ENCODE measurements around the gene RNU6-9.

The RNU6-9 gene

GRCh38 chr19:899336-900042, 6.2 kb downstream of the RNU6-9 start:
- no peak for DNase-seq

GRCh38 chr19:900043-900301, 6.7 kb downstream of the RNU6-9 start:
- no peak for DNase-seq

DNA sequence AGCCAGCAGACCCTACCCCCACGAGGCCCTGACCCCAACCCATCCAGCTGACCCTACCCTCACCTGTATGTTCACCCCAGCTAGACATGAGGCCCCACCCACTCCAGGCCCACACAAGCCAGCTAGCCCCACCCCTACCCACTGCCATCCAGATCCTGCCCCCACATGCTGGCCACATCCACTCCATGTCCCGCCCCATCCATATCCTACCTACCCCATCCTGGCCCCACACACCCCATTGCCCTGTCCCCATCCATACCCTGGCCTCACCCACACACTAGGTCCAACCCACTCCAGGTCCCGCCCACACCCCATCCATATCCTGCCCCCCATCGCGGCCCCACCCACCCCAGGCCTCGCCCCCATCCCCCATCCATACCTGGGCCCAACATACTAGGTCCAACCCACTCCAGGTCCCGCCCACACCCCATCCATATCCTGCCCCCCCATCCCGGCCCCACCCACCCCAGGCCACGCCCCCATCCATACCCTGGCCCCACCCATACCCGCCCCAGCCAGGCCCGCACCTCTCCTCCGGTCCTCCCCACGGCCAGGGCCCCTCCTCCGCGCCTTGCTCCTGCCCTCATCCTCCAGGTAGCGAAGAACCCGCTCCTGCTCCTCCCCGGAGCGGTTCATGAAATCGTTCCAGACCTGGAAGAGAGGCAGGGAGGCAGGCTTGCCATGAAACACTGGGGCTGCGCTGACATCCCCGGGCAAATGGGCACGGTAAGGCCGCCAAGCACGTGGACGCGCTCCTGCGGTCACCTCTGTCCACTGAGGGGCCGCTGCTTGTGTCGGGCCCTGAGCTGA, 7.2 kb downstream of the RNU6-9 start:
- DNase-seq = no peak

- DNase-seq = no peak
These were observed 8.2 kb downstream of the RNU6-9 start for GRCh38 chr19:901216-902092.

DNA sequence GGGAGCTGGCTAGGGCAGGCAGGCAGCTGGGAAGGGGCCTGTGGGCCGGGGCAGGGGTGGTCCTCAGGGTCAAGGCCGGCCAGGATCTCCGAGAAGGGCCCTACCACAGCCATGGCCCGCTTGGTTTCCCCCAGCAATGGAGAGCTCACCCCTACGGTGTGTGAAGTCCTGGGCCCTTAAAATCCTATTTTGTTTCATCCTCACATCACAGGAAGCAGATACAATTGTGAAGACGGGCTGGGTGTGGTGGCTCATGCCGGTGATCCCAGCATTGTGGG, 8.7 kb downstream of the RNU6-9 start:
- DNase-seq = no peak

DNA sequence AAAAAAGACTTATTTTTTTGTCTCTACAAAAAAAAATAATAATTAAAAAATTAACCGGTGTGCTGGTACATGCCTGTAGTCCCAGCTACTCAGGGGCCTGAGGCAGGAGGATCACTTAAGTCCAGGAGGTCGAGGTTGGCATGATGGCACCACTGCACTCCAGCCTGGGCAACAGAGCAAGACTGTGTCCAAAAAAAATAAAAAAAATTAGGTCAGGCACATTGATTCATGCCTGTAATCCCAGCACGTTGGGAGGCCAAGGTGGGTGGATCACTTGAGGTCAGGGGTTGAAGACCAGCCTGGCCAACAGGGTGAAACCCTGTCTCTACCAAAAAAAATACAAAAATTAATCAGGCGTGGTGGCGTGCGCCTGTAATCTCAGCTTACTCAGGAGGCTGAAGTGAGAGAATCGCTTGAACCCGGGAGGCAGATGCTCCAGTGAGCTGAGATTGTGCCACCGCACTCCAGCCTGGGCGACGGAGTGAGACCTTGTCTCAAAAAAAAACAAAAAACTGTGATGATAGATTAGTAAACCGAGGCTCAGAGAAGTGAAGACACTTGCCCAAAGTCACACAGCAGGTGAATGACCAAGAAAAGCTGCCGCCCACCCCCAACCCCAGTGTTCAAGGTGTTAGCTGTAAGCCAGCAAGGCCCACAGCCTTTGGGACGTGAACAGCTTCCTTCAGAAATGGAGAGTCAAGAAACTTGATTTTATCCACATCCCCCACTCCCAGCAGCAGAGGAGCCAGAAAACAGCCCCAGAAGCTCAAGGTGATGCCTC, 9.4 kb downstream of the RNU6-9 start:
- DNase-seq = no peak

GRCh38 chr19:903266-903797, 10.0 kb downstream of the RNU6-9 start:
- no peak for DNase-seq

- DNase-seq = no peak
These were observed 11.3 kb downstream of the RNU6-9 start for GRCh38 chr19:904545-904944.

GRCh38 chr19:906480-906879, 13.2 kb downstream of the RNU6-9 start:
- no peak for DNase-seq

GRCh38 chr19:907183-907853, 14.0 kb downstream of the RNU6-9 start:
- DNase-seq = no peak

DNA sequence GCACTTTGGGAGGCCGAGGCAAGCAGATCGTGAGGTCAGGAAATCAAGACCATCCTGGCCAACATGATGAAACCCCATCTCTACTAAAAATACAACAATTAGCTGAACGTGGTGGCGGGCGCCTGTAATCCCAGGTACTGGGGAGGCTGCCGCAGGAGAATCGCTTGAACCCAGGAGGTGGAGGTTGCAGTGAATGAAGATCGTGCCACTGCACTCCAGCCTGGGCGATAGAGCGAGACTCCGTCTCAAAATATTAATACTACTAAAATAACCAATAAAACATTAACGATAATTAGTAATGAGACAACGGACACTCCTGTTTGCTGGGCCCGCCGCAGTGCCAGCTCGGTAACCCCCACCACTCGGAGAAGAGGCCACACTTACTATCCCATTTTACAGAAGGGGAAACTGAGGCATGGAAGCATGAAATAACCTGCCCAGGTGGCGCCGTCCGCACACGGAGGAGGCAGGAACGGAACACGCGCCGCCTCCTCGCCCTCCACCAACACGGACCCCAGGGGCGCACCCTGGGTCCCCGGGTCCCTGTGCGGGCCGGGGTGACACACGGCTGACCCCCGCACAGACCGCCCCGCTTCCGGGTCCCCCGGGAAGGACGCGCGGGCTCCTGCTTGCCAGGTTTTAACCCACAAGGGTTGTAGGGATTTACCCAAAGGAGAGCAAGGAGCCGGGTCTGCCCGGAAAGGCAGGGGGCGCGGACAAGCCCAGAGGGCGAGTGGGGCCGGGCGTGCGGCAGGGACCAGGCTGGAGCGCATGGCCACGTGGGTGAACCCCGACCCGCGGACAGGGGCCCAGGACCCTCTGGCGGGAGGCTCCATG, 18.1 kb downstream of the RNU6-9 start:
- no peak for DNase-seq

DNA sequence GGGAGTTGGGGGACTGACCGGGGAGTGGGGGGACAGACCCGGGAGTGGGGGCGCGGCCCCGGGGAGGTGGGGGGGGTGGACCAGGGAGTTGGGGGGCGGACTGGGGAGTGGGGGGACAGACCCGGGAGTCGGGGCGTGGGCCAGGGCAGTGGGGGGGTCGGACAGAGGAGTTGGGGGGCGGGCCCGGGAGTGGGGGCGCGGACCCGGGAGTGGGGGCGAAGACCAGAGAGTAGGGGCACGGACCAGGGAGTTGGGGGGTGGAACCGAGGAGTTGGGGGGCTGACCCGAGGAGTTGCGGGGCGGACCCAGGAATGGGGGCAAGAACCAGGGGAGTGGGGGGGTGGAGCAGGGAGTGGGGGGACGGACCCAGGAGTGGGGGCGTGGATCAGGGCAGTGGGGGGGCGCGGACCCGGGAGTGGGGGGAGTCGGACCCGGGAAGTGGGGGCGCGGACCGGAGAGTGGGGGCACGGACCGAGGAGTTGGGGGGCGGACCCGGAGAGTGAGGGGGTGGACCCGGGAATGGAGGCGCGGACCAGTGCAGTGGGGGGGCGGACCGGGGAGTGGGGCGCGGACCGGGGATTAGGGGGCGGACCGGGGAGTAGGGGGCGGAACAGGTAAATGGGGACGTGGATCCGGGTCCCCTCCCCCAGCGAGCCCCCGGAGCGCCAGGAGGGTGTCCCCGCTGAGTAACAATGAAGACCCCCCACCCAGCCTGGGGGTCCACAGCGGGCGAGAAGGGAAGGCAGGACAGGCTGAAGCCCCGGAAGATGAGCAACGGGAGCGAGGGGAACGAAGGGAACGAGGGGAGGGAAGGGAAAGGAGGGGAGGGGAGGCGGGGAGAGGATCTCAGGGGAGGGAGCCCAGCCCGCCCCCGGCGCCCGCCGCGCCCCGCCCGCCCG, 19.1 kb downstream of the RNU6-9 start:
- DNase-seq = no peak

DNA sequence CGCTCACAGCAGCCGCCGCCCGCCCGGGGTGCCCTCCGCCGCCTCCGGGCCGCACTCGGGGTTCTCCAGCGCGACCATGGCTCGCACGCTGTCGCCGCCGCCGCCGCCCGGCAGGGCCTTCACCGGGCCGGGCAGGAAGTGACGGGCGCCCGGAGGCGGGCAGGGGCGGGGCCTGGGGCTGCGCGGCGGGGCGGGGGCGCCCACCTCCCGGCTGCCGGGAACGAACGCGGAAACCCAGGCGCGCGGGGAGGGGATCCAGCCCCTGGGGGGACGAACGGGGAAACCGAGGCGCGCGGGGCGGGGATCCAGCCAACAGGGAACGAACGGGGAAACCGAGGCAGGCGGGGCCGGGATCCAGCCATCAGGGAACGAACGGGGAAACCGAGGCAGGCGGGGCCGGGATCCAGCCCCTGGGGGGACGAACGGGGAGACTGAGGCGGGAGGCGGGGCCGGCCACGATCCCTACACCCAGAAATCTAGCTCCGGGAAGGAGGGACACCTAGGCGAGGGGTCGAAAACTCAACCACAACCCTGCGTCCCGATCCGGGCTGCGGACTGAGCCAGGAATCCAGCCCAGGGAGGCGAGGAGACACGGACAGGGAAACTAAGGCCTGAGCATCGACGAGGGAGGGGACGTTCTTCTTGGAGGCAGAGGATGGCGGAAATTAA, 19.9 kb downstream of the RNU6-9 start, which contains the start of gene R3HDM4:
TSS of gene R3HDM4 (minus strand) at position 140 of the 669 bp plus-strand sequence. CDS start at position 78, 62 bp downstream.
- DNase-seq = peak; percentile 78

- no peak for DNase-seq
These were observed 23.5 kb downstream of the RNU6-9 start for GRCh38 chr19:916645-917322.

DNA sequence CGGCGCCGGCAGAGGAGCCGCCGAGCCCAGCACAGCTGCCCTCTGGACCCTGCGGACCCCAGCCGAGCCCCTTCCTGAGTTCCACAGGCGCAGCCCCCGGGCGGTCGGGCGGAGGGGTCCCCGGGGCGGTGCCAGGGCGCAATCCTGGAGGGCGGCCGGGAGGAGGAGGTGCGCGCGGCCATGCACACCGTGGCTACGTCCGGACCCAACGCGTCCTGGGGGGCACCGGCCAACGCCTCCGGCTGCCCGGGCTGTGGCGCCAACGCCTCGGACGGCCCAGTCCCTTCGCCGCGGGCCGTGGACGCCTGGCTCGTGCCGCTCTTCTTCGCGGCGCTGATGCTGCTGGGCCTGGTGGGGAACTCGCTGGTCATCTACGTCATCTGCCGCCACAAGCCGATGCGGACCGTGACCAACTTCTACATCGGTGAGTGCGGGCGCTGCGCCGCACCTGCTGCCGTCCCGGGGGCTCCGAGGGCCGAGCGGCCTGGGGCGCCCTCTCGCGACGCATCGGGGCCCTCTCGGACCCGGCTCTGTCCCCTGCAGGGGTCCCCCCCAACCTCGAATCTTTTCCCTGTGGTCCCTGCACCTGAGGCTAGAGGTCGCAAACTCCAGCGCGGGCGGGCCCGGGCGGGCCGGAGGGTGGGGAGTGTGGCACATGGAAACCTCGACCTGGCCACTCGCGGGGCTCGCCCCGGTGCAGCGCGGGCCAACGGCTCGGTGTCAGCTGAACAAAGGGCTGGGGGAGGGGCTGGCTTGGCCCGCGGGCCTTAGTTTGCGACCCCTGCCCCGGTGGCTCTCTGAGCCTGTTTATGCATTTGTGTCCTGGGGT, 24.3 kb downstream of the RNU6-9 start, which contains the start of gene KISS1R:
TSS of gene KISS1R (plus strand) at position 11 of the 829 bp plus-strand sequence. CDS start at position 181, 170 bp downstream.
- DNase-seq = no peak

GRCh38 chr19:918152-918437, 24.8 kb downstream of the RNU6-9 start:
- no peak for DNase-seq

- peak; percentile 57 for DNase-seq
These were observed 25.4 kb downstream of the RNU6-9 start for GRCh38 chr19:918481-919198.
